Measurements from ENCODE around the gene TCF15. TPM values are rescaled to one million over a fixed set of nuclear protein-coding genes. Genes with fewer than 3 reads are reported as not detected.

TCF15 gene
- total and polyA plus RNA-seq, 2 of the 8 experiments (the other 6 are each of a cell fraction or from before 2014, with no cell fraction given) = 3.7 to 6.9 TPM

GRCh38 chr20:592506-592905, 17.6 kb downstream of the TCF15 start (continued):
- TF ChIP-seq, protein P1, sequence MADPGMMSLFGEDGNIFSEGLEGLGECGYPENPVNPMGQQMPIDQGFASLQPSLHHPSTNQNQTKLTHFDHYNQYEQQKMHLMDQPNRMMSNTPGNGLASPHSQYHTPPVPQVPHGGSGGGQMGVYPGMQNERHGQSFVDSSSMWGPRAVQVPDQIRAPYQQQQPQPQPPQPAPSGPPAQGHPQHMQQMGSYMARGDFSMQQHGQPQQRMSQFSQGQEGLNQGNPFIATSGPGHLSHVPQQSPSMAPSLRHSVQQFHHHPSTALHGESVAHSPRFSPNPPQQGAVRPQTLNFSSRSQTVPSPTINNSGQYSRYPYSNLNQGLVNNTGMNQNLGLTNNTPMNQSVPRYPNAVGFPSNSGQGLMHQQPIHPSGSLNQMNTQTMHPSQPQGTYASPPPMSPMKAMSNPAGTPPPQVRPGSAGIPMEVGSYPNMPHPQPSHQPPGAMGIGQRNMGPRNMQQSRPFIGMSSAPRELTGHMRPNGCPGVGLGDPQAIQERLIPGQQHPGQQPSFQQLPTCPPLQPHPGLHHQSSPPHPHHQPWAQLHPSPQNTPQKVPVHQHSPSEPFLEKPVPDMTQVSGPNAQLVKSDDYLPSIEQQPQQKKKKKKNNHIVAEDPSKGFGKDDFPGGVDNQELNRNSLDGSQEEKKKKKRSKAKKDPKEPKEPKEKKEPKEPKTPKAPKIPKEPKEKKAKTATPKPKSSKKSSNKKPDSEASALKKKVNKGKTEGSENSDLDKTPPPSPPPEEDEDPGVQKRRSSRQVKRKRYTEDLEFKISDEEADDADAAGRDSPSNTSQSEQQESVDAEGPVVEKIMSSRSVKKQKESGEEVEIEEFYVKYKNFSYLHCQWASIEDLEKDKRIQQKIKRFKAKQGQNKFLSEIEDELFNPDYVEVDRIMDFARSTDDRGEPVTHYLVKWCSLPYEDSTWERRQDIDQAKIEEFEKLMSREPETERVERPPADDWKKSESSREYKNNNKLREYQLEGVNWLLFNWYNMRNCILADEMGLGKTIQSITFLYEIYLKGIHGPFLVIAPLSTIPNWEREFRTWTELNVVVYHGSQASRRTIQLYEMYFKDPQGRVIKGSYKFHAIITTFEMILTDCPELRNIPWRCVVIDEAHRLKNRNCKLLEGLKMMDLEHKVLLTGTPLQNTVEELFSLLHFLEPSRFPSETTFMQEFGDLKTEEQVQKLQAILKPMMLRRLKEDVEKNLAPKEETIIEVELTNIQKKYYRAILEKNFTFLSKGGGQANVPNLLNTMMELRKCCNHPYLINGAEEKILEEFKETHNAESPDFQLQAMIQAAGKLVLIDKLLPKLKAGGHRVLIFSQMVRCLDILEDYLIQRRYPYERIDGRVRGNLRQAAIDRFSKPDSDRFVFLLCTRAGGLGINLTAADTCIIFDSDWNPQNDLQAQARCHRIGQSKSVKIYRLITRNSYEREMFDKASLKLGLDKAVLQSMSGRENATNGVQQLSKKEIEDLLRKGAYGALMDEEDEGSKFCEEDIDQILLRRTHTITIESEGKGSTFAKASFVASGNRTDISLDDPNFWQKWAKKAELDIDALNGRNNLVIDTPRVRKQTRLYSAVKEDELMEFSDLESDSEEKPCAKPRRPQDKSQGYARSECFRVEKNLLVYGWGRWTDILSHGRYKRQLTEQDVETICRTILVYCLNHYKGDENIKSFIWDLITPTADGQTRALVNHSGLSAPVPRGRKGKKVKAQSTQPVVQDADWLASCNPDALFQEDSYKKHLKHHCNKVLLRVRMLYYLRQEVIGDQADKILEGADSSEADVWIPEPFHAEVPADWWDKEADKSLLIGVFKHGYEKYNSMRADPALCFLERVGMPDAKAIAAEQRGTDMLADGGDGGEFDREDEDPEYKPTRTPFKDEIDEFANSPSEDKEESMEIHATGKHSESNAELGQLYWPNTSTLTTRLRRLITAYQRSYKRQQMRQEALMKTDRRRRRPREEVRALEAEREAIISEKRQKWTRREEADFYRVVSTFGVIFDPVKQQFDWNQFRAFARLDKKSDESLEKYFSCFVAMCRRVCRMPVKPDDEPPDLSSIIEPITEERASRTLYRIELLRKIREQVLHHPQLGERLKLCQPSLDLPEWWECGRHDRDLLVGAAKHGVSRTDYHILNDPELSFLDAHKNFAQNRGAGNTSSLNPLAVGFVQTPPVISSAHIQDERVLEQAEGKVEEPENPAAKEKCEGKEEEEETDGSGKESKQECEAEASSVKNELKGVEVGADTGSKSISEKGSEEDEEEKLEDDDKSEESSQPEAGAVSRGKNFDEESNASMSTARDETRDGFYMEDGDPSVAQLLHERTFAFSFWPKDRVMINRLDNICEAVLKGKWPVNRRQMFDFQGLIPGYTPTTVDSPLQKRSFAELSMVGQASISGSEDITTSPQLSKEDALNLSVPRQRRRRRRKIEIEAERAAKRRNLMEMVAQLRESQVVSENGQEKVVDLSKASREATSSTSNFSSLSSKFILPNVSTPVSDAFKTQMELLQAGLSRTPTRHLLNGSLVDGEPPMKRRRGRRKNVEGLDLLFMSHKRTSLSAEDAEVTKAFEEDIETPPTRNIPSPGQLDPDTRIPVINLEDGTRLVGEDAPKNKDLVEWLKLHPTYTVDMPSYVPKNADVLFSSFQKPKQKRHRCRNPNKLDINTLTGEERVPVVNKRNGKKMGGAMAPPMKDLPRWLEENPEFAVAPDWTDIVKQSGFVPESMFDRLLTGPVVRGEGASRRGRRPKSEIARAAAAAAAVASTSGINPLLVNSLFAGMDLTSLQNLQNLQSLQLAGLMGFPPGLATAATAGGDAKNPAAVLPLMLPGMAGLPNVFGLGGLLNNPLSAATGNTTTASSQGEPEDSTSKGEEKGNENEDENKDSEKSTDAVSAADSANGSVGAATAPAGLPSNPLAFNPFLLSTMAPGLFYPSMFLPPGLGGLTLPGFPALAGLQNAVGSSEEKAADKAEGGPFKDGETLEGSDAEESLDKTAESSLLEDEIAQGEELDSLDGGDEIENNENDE (IDR thresholded peaks at IDR 0.05; ENCODE audit: insufficient replicate concordance, low read length) = no peak
- TF ChIP-seq NRF1 (IDR thresholded peaks at IDR 0.05; ENCODE audit: low read depth, low read length) (no peak), CBX5 (IDR thresholded peaks at IDR 0.05; ENCODE audit: low read depth, low read length) (no peak), CEBPB (IDR thresholded peaks at IDR 0.05; ENCODE audit: low read depth, low read length) (no peak), CHD2 (IDR thresholded peaks at IDR 0.05; ENCODE audit: low read length) (no peak), EGR1 (IDR thresholded peaks at IDR 0.05; ENCODE audit: borderline replicate concordance, low read depth, low read length) (no peak), RXRA (IDR thresholded peaks at IDR 0.05; ENCODE audit: insufficient read depth, low read depth, low read length) (no peak), NANOG (IDR thresholded peaks at IDR 0.05; ENCODE audit: insufficient read depth, low read depth, low read length, poor library complexity, severe bottlenecking) (no peak), GABPA (IDR thresholded peaks at IDR 0.05; ENCODE audit: borderline replicate concordance, insufficient read depth, low read length) (no peak), JUN (IDR thresholded peaks at IDR 0.05; ENCODE audit: low read depth, low read length) (no peak), BCL11A (IDR thresholded peaks at IDR 0.05; ENCODE audit: low read depth in 2 of 2, low read length in 2 of 2) (no peak), KDM4A (IDR thresholded peaks at IDR 0.05; ENCODE audit: low read depth, low read length, severe bottlenecking) (no peak), MAFK (IDR thresholded peaks at IDR 0.05; ENCODE audit: low read depth, low read length) (no peak)

All from H1 (cell line).